CD4-positive, alpha-beta T cell (primary cell): Measurements from ENCODE around the gene KIAA0825. TPM values are rescaled to one million over a fixed set of nuclear protein-coding genes. Genes with fewer than 3 reads are reported as not detected.

ENCODE experiments used
- ATAC-seq: fragments of 200-7000 bp; cut with Tn5 transposase; one replicate; pipeline ENCODE4 v1.10.0; 2022; ENCODE audit warnings: mild to moderate bottlenecking; ENCODE audit not compliant: poor library complexity
- CTCF ChIA-PET: fragments of 350-600 bp; sonication (Branson Sonifier 250); formaldehyde crosslinking; loops from one replicate; lab custom pipeline; 2021; ENCODE audit warnings: antibody characterized with exemption, inconsistent platforms; lab: Charles Lee
- POLR2A ChIA-PET: fragments of 350-600 bp; sonication (Branson Sonifier 250); formaldehyde crosslinking; loops from one replicate; lab custom pipeline; 2021; ENCODE audit warnings: antibody characterized with exemption, inconsistent platforms; lab: Charles Lee
- DNase-seq, 14 experiments: peaks; one replicate each; pipeline ENCODE4 v3.0.0-alpha.2; 2013 to 2020; ENCODE audit warnings: mixed read lengths in 2 of 14
- H3K27ac ChIP-seq, 2 donors: one replicate each; pipeline versions ENCODE4 v1.5.1 to v1.7.0; 2013; ENCODE audit warnings: low read length in 2 of 2, low read depth in 1 of 2, mild to moderate bottlenecking in 1 of 2
- H3K27me3 ChIP-seq, 2 experiments: 1 replicate in 1 of 2; 2 replicates in 1 of 2; pipeline versions ENCODE4 v1.6.1 to v1.7.0; 2013; ENCODE audit warnings: low read length in 2 of 2, control low read depth in 1 of 2, mild to moderate bottlenecking in 1 of 2, moderate library complexity in 1 of 2; ENCODE audit not compliant: insufficient read depth in 2 of 2, control insufficient read depth in 1 of 2
- H3K36me3 ChIP-seq: one replicate; pipeline ENCODE4 v1.6.1; 2013; ENCODE audit warnings: low read length, control low read depth; ENCODE audit not compliant: insufficient read depth
- H3K4me1 ChIP-seq: one replicate; pipeline ENCODE4 v1.6.1; 2013; ENCODE audit warnings: low read length, control low read depth; ENCODE audit not compliant: insufficient read depth
- H3K4me3 ChIP-seq: one replicate; pipeline ENCODE4 v1.5.1; 2013; ENCODE audit warnings: mild to moderate bottlenecking, low read length, moderate library complexity
- H3K9me3 ChIP-seq, 2 experiments: 1 replicate in 1 of 2; 2 replicates in 1 of 2; pipeline versions ENCODE4 v1.6.1 to v1.7.0; 2013; ENCODE audit warnings: low read length in 2 of 2, mild to moderate bottlenecking in 2 of 2, control low read depth in 1 of 2, moderate library complexity in 1 of 2; ENCODE audit not compliant: control insufficient read depth in 1 of 2, insufficient read depth in 1 of 2
- H3K27ac Mint-ChIP-seq: one replicate; pipeline ENCODE4 v1.8.0; 2020; ENCODE audit warnings: mixed read lengths
- H3K27me3 Mint-ChIP-seq: one replicate; pipeline ENCODE4 v1.8.0; 2021; ENCODE audit warnings: mixed read lengths
- H3K36me3 Mint-ChIP-seq: one replicate; pipeline ENCODE4 v1.8.0; 2021; ENCODE audit warnings: low read depth, mixed read lengths
- H3K4me1 Mint-ChIP-seq: one replicate; pipeline ENCODE4 v1.8.0; 2021; ENCODE audit warnings: low read depth, mixed read lengths
- H3K4me3 Mint-ChIP-seq: one replicate; pipeline ENCODE4 v1.8.0; 2020; ENCODE audit warnings: mild to moderate bottlenecking, mixed read lengths
- H3K9me3 Mint-ChIP-seq: one replicate; pipeline ENCODE4 v1.8.0; 2020; ENCODE audit warnings: mixed read lengths
- CTCF ChIP-seq: fragments of 200-600 bp; IDR thresholded peaks from one replicate; pipeline ENCODE4 v1.8.0; 2022; ENCODE audit warnings: antibody characterized with exemption, mild to moderate bottlenecking
- intact Hi-C, 2 experiments: fragments of 100-400 bp; cut with DNase I in 1 of 2; cut with micrococcal nuclease in 1 of 2; formaldehyde crosslinking; loops; one replicate each; pipeline versions ENCODE4 v1.15.1 to v1.9.0; 2023 to 2025; cut with DNase I, micrococcal nuclease
- total RNA-seq, 174 experiments: library from RNA in 2 of 174; stranded (reverse) in 2 of 174; gene quantifications; one replicate each; pipeline ENCODE4 v1.2.3 and lab custom pipeline; 2021 to 2026

The KIAA0825 gene
- total RNA-seq, 2 experiments from 2014 or later: 1.5 to 1.6 TPM

DNA sequence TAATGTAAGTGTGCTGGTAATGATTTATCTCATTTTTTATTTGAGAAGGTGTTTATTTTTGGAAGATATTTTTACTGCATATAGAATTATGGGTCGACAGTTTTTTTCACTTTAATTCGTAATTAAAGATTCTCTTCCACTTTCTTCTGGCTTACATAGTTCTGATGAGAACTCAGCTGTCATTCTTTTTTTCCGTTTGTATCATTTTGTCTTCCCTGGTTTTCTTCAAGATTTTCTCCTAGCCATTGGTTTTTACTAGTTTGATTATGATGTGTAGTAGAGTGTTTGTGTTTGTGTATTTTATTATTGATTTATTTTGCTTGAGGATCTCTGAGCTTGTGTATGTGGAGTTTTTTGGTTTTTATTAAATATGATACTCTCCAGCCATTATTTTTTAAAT lies 21.8 kb upstream of the KIAA0825 start:
- H3K27ac ChIP-seq: no peak overlapping the region
- peaks cover 14 to 24% of the 10 kb centered on the region in 2 experiments for H3K9me3 ChIP-seq
- TF ChIP-seq CTCF: no peak
- peaks cover 12% of the 10 kb centered on the region for H3K4me1 Mint-ChIP-seq
- H3K9me3 Mint-ChIP-seq: peaks cover 12% of the 10 kb centered on the region
- H3K4me3 Mint-ChIP-seq: no peak overlapping the region
- no peak for ATAC-seq
- ChIA-PET POLR2A (no interaction called here), CTCF (no interaction called here)
- no peak for DNase-seq
- intact Hi-C loops: no loop called here
- H3K36me3 ChIP-seq: peaks cover 30% of the 10 kb centered on the region
- H3K27ac Mint-ChIP-seq: no peak overlapping the region
- peaks cover 85% of the 10 kb centered on the region for H3K36me3 Mint-ChIP-seq
- H3K27me3 ChIP-seq: no peaks in the 10 kb centered on the region
- H3K27me3 Mint-ChIP-seq: no peaks in the 10 kb centered on the region
- no peaks in the 10 kb centered on the region for H3K4me1 ChIP-seq
- no peak overlapping the region for H3K4me3 ChIP-seq

GRCh38 chr5:94632024-94632423 lies 13.6 kb upstream of the KIAA0825 start:
- H3K4me3 ChIP-seq: no peak overlapping the region
- intact Hi-C loops: no loop called here
- Mint-ChIP-seq H3K4me1 (peaks cover 24% of the 10 kb centered on the region), H3K27ac (no peak overlapping the region), H3K9me3 (peaks cover 4% of the 10 kb centered on the region), H3K27me3 (no peaks in the 10 kb centered on the region), H3K4me3 (no peak overlapping the region), H3K36me3 (peaks cover 75% of the 10 kb centered on the region)
- no peak for ATAC-seq
- H3K4me1 ChIP-seq: no peaks in the 10 kb centered on the region
- H3K9me3 ChIP-seq: peaks cover 3 to 13% of the 10 kb centered on the region in 2 experiments
- DNase-seq: no peak
- H3K27me3 ChIP-seq: no peaks in the 10 kb centered on the region
- peaks cover 4% of the 10 kb centered on the region for H3K36me3 ChIP-seq
- no peak overlapping the region for H3K27ac ChIP-seq
- TF ChIP-seq CTCF: no peak
- ChIA-PET CTCF (interaction anchor here (0.7 kb wide), 1 partner anchor 12 kb away, joined by 3 read pairs; no protein-coding TSS in a partner anchor), POLR2A (no interaction called here)

- H3K36me3 Mint-ChIP-seq: peaks cover 32% of the 10 kb centered on the region
- no peak overlapping the region for H3K27ac ChIP-seq
- H3K9me3 ChIP-seq: no peaks in the 10 kb centered on the region
- ATAC-seq: no peak
- DNase-seq: no peak
- no peaks in the 10 kb centered on the region for H3K27me3 Mint-ChIP-seq
- H3K4me3 Mint-ChIP-seq: no peak overlapping the region
- peaks cover 2% of the 10 kb centered on the region for H3K36me3 ChIP-seq
- H3K27me3 ChIP-seq: no peaks in the 10 kb centered on the region
- intact Hi-C loops: no loop called here
- no peaks in the 10 kb centered on the region for H3K9me3 Mint-ChIP-seq
- H3K27ac Mint-ChIP-seq: no peak overlapping the region
- POLR2A ChIA-PET: no interaction called here
- no peaks in the 10 kb centered on the region for H3K4me1 ChIP-seq
- H3K4me1 Mint-ChIP-seq: peaks cover 23% of the 10 kb centered on the region
- CTCF ChIA-PET: no interaction called here
- H3K4me3 ChIP-seq: no peak overlapping the region
- TF ChIP-seq CTCF: no peak
These were observed 8.8 kb upstream of the KIAA0825 start for GRCh38 chr5:94627191-94627590.
